GM12872 (cell line): Measurements from ENCODE around the gene C17orf100.

Experiments used
- TF ChIP-seq, protein P1 (sequence below): IDR thresholded peaks from 3 replicates; pipeline ENCODE4 v1.5.1; 2011; ENCODE audit warnings: low read depth, mild to moderate bottlenecking, low read length, moderate library complexity; ENCODE audit not compliant: insufficient read depth

C17orf100 gene

GRCh38 chr17:6642592-6642991 lies 9.0 kb upstream of the C17orf100 start:
- TF ChIP-seq, protein P1, sequence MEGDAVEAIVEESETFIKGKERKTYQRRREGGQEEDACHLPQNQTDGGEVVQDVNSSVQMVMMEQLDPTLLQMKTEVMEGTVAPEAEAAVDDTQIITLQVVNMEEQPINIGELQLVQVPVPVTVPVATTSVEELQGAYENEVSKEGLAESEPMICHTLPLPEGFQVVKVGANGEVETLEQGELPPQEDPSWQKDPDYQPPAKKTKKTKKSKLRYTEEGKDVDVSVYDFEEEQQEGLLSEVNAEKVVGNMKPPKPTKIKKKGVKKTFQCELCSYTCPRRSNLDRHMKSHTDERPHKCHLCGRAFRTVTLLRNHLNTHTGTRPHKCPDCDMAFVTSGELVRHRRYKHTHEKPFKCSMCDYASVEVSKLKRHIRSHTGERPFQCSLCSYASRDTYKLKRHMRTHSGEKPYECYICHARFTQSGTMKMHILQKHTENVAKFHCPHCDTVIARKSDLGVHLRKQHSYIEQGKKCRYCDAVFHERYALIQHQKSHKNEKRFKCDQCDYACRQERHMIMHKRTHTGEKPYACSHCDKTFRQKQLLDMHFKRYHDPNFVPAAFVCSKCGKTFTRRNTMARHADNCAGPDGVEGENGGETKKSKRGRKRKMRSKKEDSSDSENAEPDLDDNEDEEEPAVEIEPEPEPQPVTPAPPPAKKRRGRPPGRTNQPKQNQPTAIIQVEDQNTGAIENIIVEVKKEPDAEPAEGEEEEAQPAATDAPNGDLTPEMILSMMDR = no peak

- TF ChIP-seq, protein P1 = no peak
Observed at GRCh38 chr17:6643451-6644125, 8.0 kb upstream of the C17orf100 start.

- TF ChIP-seq, protein P1 = peak; percentile 42; the same call in 1 of the 3 replicates
Observed at GRCh38 chr17:6648181-6648580, 3.4 kb upstream of the C17orf100 start.

DNA sequence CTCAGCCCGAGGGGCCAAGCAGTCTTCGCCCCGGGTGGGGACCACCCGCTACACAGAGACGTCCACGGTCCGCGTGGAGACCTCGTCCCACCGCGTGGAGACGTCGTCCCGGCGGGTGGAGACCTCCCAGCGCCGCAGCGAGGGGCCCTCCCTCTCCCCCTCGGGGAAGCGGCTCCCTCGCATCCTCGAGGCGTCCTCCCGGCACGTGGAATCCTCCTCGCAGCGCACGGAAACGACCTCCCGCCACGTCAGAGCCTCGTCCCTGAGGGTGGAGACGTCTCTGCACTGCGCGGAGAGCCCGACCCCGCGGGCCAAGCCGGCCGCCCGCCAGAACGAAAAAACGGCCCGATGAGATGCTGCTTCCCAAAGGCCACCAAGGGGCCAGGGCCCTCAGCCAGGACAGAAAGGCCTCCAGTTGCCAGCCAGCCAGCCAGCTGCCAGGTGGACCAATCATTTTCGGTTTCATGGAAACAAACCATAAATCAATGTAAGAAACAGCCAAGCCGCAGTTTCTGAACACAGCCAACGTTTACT lies 424 bp downstream of the C17orf100 start:
- TF ChIP-seq, protein P1 = no peak

GRCh38 chr17:6654841-6655731 lies 3.5 kb downstream of the C17orf100 start:
- TF ChIP-seq, protein P1 = no peak

DNA sequence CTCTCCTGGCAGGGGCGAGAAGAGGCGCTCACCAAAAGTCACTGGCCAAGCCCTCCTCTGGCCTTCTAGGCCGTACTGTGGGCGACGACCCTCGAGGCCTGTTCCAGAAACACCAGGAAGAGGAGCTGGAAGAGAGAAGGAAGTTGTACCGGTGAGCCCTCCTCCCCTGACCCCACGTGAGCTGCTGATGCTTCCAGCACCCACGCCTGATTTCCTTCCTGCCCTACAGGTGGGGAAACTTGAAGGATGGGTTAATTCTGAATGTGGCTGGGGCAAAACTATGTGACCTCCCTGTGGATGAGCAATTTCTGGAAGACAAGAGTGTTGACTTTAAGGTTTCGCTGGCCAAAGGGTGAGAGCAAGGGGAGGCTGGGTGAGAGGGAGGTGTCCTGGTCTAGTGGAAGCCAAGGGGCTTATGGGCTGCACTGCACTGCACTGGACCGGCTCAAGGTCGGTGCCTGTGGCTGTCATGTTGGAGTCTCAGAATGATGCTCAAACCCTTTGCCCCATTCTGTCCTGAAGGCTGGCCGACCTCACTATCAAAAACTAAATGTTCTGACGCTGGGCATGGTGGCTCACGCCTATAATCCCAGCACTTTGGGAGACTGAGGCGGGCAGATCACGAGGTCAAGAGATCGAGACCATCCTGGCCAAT lies 6.2 kb downstream of the C17orf100 start:
- TF ChIP-seq, protein P1 = no peak

DNA sequence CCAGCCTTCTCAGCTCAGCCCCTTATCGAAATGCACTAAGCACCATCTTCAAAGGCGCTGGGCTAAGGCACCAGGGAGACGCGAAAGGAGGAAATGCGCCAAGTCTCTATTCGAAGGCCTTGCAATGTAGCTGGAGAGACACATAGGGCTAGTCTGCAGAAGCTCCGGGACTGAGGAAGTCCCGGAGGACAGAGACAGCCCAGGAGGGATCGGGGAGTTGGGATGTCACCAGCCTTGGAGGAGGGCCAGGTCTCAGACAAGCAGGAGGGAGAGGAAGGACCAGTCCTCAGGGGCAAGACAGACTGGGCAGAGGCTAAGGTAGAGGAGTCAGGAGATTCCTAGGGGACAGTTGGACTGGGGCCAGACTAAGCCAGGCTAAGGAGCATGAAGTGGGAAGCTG lies 8.5 kb downstream of the C17orf100 start:
- TF ChIP-seq, protein P1 = no peak
